Measurements from ENCODE around the gene UNC13B.

DNA sequence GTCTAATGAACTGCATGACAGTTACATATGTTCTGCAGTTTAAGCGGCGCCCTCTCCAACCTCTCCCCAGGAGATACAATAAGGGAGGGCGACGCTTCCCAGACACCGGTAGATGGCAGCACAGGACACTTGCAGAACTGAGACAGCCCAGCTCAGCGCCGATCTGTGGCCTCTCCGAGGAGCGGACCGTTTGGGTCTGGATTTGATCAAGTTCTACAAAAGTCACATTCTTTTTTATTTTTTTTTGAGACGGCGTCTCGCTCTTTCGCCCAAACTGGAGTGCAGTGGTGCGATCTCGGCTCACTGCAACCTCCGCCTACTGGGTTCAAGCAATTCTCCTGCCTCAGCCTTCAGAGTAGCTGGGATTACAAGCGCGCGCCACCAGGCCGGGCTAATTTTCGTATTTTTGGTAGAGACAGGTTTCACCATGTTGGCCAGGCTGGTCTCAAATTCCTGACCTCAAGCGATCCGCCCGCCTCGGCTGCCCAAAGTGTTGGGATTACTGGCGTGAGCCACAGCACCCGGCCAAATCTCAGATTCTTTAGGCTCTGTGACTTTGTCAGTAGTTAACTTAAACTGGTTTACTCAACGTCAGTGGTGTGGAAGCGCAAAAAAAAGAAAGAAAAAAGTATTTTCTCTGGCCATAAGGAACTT is 44.8 kb upstream of the UNC13B start:
- TF ChIP-seq, protein P1, sequence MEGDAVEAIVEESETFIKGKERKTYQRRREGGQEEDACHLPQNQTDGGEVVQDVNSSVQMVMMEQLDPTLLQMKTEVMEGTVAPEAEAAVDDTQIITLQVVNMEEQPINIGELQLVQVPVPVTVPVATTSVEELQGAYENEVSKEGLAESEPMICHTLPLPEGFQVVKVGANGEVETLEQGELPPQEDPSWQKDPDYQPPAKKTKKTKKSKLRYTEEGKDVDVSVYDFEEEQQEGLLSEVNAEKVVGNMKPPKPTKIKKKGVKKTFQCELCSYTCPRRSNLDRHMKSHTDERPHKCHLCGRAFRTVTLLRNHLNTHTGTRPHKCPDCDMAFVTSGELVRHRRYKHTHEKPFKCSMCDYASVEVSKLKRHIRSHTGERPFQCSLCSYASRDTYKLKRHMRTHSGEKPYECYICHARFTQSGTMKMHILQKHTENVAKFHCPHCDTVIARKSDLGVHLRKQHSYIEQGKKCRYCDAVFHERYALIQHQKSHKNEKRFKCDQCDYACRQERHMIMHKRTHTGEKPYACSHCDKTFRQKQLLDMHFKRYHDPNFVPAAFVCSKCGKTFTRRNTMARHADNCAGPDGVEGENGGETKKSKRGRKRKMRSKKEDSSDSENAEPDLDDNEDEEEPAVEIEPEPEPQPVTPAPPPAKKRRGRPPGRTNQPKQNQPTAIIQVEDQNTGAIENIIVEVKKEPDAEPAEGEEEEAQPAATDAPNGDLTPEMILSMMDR (IDR thresholded peaks at IDR 0.05; ENCODE audit: low read length) = peak; percentile 91
- no peak for TF ChIP-seq EZH2 (IDR thresholded peaks at IDR 0.05; ENCODE audit: borderline replicate concordance, low read length)

All from OCI-LY1 (cell line).